Activated CD8-positive, alpha-beta memory T cell treated with anti-CD3 and anti-CD28 coated beads for 48 hours (primary cell): ENCODE results near the gene SAC3D1.

Source experiments
- DNase-seq, 3 experiments: peaks; one replicate each; pipeline ENCODE4 v3.0.0-alpha.2; 2020; ENCODE audit warnings: low read depth in 2 of 3, low spot score in 2 of 3

The SAC3D1 gene

DNA sequence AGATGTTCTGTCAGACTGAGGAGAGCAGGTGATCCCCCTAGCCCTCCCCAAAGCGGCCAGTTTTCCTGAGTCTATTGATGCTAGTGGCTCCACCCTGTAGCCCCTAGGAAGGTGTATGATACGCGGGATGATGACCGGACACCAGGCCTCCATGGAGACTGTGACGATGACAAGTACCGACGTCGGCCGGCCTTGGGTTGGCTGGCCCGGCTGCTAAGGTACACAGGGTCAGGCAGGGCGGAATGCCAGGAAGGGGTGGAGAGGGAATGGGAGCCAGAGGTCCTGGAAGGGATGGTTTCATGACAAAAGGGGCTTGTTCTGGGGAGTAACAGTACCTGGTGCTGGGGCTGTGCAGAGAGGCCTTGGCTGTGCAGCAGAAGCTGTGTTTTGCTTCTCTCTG, 46.2 kb downstream of the SAC3D1 start:
- DNase-seq: no peak

DNA sequence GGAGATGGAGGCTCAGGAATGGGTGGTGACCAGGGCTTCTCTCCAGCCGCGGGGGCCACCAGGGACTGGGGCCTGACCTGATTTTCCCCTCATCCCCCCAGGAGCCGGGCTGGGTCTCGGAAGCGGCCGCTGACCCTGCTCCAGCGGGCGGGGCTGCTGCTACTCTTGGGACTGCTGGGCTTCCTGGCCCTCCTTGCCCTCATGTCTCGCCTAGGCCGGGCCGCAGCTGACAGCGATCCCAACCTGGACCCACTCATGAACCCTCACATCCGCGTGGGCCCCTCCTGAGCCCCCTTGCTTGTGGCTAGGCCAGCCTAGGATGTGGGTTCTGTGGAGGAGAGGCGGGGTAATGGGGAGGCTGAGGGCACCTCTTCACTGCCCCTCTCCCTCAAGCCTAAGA, 46.8 kb downstream of the SAC3D1 start:
- no peak for DNase-seq

DNA sequence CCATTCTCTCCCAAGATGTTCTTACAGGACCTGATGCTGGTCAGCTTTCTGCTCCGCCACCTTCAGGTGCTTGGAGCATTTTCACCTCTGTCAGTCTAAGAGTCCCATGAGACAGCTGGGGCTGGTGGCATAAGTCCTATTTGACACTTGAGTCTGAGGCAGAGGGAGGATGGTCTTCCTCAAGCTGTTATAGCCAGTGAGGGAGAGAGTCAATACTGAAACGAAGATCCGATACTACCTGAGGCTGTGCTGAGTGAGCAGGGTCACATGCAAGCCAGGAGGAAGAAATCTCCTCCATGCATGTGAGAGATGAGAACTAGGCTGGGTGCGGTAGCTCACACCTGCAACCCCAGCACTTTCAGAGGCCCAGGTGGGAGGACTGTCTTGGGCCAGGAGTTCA, 48.6 kb downstream of the SAC3D1 start:
- DNase-seq: no peak

DNA sequence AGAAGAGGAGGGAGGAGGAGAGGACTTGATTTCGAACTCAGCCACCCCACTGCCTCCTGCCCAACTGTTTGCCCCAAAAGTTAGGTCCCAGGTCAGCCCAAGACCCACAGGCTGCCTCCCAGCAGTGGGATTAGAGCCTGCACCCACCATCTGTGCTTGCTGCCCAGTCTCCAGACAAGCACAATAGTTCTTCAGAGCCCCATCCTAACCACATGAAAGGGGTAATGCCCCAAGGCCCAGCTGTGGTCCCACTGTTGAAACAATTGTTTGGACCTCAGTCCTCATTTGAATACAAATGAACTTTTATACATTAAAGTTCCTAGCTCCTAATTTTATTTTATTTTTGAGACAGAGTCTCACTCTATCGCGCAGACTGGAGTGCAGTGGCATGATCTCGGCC, 49.6 kb downstream of the SAC3D1 start:
- no peak for DNase-seq
